ENCODE measurements around the gene CPEB4. TPM values are rescaled to one million over a fixed set of nuclear protein-coding genes. Genes with fewer than 3 reads are reported as not detected.

The CPEB4 gene
- total RNA-seq, 1 experiment from 2014 or later = 11.1 TPM

GRCh38 chr5:173884402-173885053 is 3.6 kb upstream of the CPEB4 start:
- H3K27ac ChIP-seq (ENCODE audit: low read depth, low read length) = no peak overlapping the region
- no peak overlapping the region for H3K4me2 ChIP-seq (ENCODE audit: low read length)
- DNase-seq (ENCODE audit: low read depth, low spot score) (no peak), ATAC-seq (no peak)
- H2AFZ ChIP-seq (ENCODE audit: low read depth, low read length, poor library complexity, severe bottlenecking) = no peak overlapping the region
- ChIA-PET CTCF (no interaction called here), RAD21 (ENCODE audit: low non-redundant PET in 1 of 2, low total read pairs in 2 of 2, uncharacterized antibody in 2 of 2, unreplicated experiment in 2 of 2) (interaction anchor here in 1 of 2 experiments (0.7 kb wide), 1 partner anchor 702 kb away, joined by 3 read pairs; no protein-coding TSS in a partner anchor), POLR2A (interaction anchor here (0.7 kb wide), 2 partner anchors 14 to 45 kb away, joined by 3 read pairs; no protein-coding TSS in a partner anchor)
- H3K36me3 ChIP-seq (ENCODE audit: control insufficient read depth in 1 of 2, insufficient read depth in 2 of 2, low read length in 2 of 2) = no peaks in the 10 kb centered on the region
- H3K4me1 ChIP-seq (ENCODE audit: control insufficient read depth in 1 of 2, insufficient read depth in 2 of 2, low read length in 2 of 2) = peaks cover 0 to 40% of the 10 kb centered on the region in 2 experiments; a peak in 2 of 4 replicates
- BruUV-seq (replicated peaks) = no TSS peak
- H3K79me2 ChIP-seq (ENCODE audit: insufficient read depth, low read length) = no peaks in the 10 kb centered on the region
- no peak overlapping the region for H3K9ac ChIP-seq (ENCODE audit: low read length)
- intact Hi-C loops (cut with micrococcal nuclease) = loop anchor here (5.0 kb wide), 1 partner anchor 117 kb away; no protein-coding TSS in a partner anchor
- no peak overlapping the region for H3K4me3 ChIP-seq (replicated peaks in 1 of 2; ENCODE audit: low read depth in 1 of 2, low read length in 2 of 2)
- no peaks in the 10 kb centered on the region for H4K20me1 ChIP-seq (ENCODE audit: insufficient read depth)
- H3K9me3 ChIP-seq (ENCODE audit: control insufficient read depth in 1 of 2, insufficient read depth in 1 of 2, low read depth in 1 of 2, low read length in 2 of 2) = no peaks in the 10 kb centered on the region
- H3K9me2 ChIP-seq (ENCODE audit: insufficient read depth) = no peaks in the 10 kb centered on the region
- H3K27me3 ChIP-seq (ENCODE audit: insufficient read depth, low read length) = peaks cover 2% of the 10 kb centered on the region; the same call in 1 of the 2 replicates
- TF ChIP-seq CEBPB (IDR thresholded peaks at IDR 0.05; ENCODE audit: low read depth) (no peak), CBX3 (IDR thresholded peaks at IDR 0.05; ENCODE audit: low read depth) (no peak), JUND (IDR thresholded peaks at IDR 0.05) (no peak), ELF1 (IDR thresholded peaks at IDR 0.05; ENCODE audit: borderline replicate concordance, low read depth) (no peak)
- TF ChIP-seq, protein P1, sequence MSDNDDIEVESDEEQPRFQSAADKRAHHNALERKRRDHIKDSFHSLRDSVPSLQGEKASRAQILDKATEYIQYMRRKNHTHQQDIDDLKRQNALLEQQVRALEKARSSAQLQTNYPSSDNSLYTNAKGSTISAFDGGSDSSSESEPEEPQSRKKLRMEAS (IDR thresholded peaks at IDR 0.05) = no peak

DNA sequence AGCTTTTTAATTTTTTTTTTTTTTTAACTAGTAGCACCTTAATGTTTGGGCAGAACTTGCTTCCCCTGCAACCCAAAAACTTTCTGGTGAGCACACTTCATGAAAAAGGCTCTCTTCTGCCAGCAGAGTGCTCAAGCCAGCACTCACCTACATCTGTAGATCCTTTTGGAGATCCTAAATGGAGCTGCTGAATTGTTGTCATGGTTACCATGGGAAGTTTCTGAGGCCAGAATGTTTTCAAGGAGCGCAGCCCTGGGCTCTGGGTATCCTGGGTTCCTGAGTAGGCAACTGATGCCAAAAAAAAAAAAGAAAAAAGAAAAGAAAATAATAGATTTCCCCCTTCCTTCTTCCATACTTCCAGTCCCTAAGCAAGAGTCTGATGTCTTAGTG is 3.1 kb upstream of the CPEB4 start:
- POLR2A ChIA-PET = interaction anchor here (0.7 kb wide), 2 partner anchors 15 to 46 kb away, joined by 3 read pairs; no protein-coding TSS in a partner anchor
- Histone ChIP-seq H3K27me3 (ENCODE audit: insufficient read depth, low read length) (peaks cover 8% of the 10 kb centered on the region; the same call in 1 of the 2 replicates), H3K9me3 (ENCODE audit: control insufficient read depth in 1 of 2, insufficient read depth in 1 of 2, low read depth in 1 of 2, low read length in 2 of 2) (no peaks in the 10 kb centered on the region), H3K4me3 (replicated peaks in 1 of 2; ENCODE audit: low read depth in 1 of 2, low read length in 2 of 2) (no peak overlapping the region), H3K9ac (ENCODE audit: low read length) (no peak overlapping the region), H3K27ac (ENCODE audit: low read depth, low read length) (no peak overlapping the region), H3K79me2 (ENCODE audit: insufficient read depth, low read length) (no peaks in the 10 kb centered on the region), H3K9me2 (ENCODE audit: insufficient read depth) (no peaks in the 10 kb centered on the region), H4K20me1 (ENCODE audit: insufficient read depth) (no peaks in the 10 kb centered on the region), H3K4me1 (ENCODE audit: control insufficient read depth in 1 of 2, insufficient read depth in 2 of 2, low read length in 2 of 2) (peaks cover 0 to 40% of the 10 kb centered on the region in 2 experiments; a peak in 2 of 4 replicates), H3K4me2 (ENCODE audit: low read length) (no peak overlapping the region), H3K36me3 (ENCODE audit: control insufficient read depth in 1 of 2, insufficient read depth in 2 of 2, low read length in 2 of 2) (no peaks in the 10 kb centered on the region), H2AFZ (ENCODE audit: low read depth, low read length, poor library complexity, severe bottlenecking) (no peak overlapping the region)
- ATAC-seq (no peak), DNase-seq (ENCODE audit: low read depth, low spot score) (no peak)
- RAD21 ChIA-PET (ENCODE audit: low non-redundant PET in 1 of 2, low total read pairs in 2 of 2, uncharacterized antibody in 2 of 2, unreplicated experiment in 2 of 2) = interaction anchor here in 1 of 2 experiments (0.7 kb wide), 1 partner anchor 701 kb away, joined by 3 read pairs; no protein-coding TSS in a partner anchor
- TF ChIP-seq EZH2phosphoT487 (IDR thresholded peaks at IDR 0.05; ENCODE audit: borderline replicate concordance) (no peak), POLR2AphosphoS5 (IDR thresholded peaks at IDR 0.05; ENCODE audit: low read depth, low read length) (no peak), CEBPB (IDR thresholded peaks at IDR 0.05; ENCODE audit: low read depth) (no peak), SIN3A (IDR thresholded peaks at IDR 0.05; ENCODE audit: low read depth) (no peak), ZFX (IDR thresholded peaks at IDR 0.05) (no peak), CBX3 (IDR thresholded peaks at IDR 0.05; ENCODE audit: low read depth) (no peak), YY1 (IDR thresholded peaks at IDR 0.05; ENCODE audit: extremely low read depth, insufficient replicate concordance, low read depth, low read length) (no peak), RAD21 (IDR thresholded peaks at IDR 0.05; ENCODE audit: low read depth) (no peak), SP1 (IDR thresholded peaks at IDR 0.05; ENCODE audit: low read depth) (no peak), REST (IDR thresholded peaks at IDR 0.05; ENCODE audit: low read depth) (no peak)
- TF ChIP-seq, protein P1 (IDR thresholded peaks at IDR 0.05) = no peak
- intact Hi-C loops (cut with micrococcal nuclease) = loop anchor here (5.0 kb wide), 1 partner anchor 118 kb away; no protein-coding TSS in a partner anchor
- BruUV-seq (replicated peaks) = no TSS peak
- CTCF ChIA-PET = no interaction called here
